HG02610 (cell line): ENCODE results near the gene AKT3.

ENCODE experiments used
- ATAC-seq: cut with Tn5 transposase; IDR thresholded peaks from one replicate; pipeline ENCODE4 v1.9.1; 2021; ENCODE audit warnings: mild to moderate bottlenecking, moderate library complexity; ENCODE audit not compliant: unreplicated experiment

Gene AKT3

GRCh38 chr1:243733670-243734307 is 116.3 kb downstream of the AKT3 start:
- no peak for ATAC-seq

GRCh38 chr1:243732637-243733036 is 117.4 kb downstream of the AKT3 start:
- ATAC-seq, result no peak

DNA sequence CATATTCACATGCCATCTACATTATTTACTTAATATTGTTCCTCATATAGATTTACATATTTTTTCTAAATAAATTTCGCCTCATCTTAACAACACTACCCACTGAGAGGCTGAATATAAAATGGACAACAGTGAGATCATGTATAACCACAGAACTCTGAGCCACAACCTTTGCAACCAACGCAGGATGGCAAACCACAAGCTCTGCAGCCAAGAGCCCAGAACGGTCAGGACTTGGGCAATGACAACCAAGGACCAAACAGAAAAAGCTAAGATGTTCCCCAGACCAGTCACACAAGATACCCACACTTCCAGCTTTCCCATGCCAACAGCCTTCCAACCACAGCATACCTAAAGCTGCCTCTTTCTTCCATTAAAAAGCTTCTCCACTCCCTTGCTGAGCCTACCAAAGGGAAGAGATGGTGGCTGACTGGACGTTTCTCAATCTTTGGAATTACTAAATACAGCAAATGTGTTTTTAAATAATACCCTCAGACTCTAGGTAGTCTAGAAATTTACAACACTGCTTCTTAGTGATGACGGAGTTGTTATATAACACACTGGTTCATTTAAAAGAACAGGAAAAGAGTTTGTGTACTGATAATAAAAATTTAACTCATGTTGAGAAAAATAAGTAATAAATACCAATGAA is 117.9 kb downstream of the AKT3 start:
- ATAC-seq, result no peak

GRCh38 chr1:243731301-243731891 is 118.6 kb downstream of the AKT3 start:
- no peak for ATAC-seq

DNA sequence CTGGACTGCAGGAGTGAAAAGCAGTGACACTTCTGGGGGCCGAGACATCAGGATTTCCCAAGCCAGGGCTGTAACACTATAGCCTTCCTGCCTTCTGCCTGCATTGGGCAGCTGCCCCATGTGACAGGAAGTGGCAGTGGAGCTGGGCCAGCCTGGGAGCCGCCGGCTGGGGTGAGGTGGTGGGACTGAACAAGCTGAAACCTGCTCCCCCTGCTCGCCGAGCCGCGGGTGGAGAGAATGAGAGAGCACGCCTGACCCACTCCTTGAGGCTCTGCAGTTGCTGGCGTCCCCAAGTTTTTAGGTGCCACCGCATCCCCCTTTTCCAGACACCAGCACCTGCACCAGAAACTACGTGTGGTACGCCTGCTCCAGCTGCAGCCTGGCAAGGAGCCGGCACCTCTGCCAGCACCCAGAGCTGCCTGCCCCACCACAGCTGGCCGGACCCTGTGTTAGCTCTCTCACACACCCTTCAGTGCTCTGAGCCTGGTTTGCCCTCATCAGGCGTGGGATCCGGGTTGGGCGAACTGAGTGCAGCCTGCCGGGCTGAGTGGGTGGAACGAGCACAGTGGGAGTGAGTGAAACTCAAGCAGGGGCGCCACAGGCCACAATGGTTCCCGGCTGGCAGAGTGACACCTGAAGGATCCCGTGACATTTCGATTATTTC is 119.4 kb downstream of the AKT3 start:
- ATAC-seq, result no peak

DNA sequence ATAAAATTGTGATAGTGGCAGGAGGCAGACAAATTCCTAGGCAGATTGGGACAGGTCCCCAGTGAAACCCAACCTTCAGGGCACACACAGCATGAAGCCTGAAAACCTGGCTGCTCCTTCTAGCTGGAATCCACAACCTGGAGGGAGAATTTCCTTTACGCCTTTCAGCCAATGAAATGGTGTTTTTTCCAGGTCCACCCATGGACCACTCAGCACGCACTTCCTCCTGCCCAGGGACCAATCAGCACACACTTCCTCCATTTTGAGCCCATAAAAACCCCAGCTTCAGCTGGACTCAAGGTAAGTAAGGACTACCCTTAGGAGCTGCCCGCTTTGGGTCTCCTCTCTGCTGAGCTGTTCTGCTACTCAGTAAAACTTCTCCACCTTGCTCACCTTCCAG is 120.1 kb downstream of the AKT3 start:
- ATAC-seq, result no peak

DNA sequence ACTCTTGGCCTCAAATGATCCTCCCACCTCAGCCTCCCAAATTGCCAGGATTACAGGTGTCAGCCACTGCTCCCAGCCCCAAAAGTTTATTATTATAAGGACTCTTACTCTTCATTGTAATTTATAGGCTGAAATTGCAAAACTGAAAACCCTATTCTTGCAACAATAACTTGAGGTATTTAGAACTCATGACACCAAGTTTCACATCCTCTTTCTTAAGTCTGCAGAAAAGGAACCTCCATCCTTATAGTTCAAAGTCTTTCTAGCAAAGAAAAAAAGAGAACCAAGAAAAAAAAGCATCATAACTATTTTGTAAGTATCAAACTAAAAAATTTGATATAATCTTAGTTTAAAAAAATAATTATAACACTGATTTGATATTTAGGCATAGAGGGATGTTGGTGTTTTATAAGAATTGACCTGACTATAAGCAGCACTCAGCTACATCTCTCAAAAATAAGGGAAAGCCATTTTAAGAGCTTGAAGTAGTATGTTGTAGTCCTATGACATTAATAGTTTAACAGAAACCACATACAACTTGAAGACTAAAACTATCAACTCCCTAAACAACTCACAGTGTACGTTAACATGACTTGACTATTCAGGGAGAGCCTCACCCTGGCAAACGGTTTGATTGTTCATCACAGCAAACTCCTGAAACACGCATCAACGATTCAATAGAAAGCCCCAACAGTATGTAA is 122.4 kb downstream of the AKT3 start:
- peak; percentile 87 for ATAC-seq

DNA sequence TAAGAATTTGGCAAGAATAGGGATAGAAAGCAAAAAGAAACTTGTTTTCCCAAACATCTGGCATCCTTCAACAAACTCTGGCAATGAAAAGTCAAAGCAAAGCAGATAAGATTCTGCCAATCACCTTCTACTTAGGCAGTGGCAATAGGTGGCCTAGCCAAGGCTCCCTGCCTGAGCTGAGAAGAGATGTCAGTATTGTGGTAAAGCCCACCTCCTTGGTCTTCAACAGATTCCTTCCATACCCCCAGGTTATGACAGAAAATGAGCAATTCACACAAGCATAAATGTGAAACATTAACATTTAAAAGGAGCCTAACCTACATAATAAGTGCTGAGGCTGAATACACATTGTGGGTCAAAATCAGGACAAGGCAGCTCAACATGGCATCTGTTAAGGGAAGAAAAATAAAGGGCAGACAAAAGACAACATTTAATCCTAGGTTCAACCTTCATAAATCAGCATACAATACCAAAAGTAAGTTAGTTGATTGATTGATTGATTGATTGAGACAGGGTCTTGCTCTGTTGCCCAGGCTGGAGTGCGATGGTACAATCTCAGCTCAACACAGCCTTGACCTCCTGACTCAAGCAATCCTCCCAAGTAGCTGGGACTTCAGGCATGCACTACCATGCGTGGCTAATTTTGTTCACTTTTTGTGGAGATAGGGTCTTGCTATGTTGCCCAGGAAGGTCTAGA is 123.1 kb downstream of the AKT3 start:
- ATAC-seq, result no peak

DNA sequence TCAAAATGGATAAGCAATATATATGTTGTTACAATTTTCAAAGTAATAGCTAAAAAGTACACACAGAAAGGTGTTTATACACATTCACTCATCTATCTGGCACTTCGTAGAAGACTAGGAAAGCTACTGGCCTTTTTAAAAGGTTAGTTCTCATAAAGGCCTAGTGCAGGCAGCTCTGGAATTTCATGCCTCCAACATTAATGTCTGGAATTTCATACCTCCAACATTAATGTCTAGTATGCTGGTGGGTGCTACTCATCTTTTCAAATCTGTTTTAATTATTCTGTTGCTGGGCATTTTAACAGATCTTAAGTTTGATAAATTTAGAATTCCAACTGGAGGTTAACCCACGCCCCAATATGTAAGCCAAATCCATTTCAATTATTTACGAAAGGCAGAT is 124.2 kb downstream of the AKT3 start:
- ATAC-seq, result no peak

- ATAC-seq, result no peak
These were observed 125.0 kb downstream of the AKT3 start for GRCh38 chr1:243725075-243725474.

GRCh38 chr1:243723458-243724043 is 126.5 kb downstream of the AKT3 start:
- no peak for ATAC-seq

DNA sequence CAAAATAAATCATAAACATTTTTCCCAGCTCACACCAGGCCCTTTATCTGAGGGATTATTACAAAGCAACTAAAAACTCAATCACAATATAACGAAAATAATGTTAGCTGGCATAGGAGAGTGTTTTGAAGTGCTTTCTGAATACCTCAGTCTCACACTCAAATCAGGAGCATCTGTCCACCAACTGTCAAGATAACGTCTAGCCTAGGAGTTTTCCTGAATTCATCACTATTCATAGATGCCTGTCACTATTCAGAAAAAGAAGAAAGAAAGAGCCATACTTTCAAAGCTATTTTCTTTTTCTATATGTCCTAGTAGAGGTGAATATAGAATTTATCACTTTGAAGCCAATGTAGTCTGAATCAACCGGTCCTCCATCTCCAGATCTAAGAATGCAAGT is 127.0 kb downstream of the AKT3 start:
- ATAC-seq, result no peak

- ATAC-seq, result no peak
These were observed 130.6 kb downstream of the AKT3 start for GRCh38 chr1:243719476-243719875.

DNA sequence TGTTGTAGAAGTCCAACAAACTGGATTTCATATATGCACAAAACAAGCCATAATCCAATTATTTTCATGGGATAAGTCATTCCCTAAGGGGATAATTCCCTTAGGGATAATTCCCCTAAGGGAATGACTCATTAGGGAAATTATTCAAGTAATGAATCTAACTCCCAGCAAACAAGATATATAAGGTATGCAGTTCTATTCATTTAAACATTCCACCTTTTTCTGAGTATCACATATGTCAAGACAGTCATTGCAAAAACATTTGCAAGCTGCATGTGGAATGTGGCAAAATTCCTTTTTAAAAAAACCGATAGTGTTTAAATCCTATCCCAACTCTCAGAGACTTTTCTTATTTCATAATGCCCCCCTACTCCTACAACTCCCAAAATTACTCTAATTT is 131.2 kb downstream of the AKT3 start:
- no peak for ATAC-seq

DNA sequence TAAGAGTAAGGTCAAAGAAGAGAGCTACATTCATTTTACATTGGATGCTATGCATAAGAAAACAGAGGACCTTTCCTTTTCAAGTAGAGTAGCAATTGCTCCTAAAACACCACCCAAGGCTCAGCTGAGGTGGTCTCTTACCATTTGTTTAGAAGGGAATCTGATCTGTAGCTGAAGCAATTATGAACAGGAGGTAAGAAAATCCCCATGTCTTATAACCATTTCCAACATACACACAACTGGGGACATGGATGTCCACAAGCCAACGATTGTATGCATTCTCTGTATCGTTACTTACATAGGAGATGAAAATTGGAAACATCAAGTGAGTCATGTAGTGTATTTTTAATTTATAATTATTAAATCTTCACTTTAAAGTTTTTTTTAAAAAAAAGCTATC is 132.0 kb downstream of the AKT3 start:
- ATAC-seq, result no peak

GRCh38 chr1:243716906-243717305 is 133.1 kb downstream of the AKT3 start:
- no peak for ATAC-seq

DNA sequence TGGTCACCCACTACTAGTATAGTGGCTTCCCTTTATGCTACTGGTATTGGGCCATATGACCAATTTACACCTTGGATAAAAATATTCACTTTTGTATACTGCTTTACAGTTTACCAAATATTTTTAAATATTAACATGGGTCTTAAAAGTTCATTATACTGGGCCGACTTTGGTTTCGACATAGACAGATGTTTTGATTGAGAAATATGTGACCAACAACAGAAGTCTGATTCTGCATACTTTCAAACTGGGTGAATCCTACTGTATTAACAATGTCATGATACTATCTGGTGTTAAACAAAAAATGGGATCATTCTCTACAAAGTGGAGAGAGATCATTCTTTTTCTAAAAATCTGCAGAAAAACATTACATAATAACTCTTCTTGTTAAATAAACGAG is 134.8 kb downstream of the AKT3 start:
- ATAC-seq, result no peak

GRCh38 chr1:243713470-243714186 is 136.4 kb downstream of the AKT3 start:
- ATAC-seq, result no peak

DNA sequence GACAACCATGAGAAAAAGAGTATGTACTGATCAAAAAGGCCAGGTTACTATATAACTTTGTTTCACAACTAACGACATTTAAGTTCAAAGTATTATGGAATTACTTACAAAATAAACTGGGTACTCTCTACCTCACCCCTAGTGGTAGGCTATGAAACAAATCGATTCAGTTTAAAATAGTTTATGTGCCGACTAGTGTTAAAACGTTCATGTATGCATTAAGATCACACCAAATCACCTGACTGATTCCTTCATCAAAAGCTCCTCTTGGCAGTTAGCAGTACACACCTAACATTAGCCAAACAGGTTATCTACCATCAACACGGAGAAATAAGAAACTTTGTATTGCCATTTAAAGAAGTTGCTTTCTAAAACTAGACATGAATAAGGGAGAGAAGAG is 137.1 kb downstream of the AKT3 start:
- ATAC-seq, result no peak

DNA sequence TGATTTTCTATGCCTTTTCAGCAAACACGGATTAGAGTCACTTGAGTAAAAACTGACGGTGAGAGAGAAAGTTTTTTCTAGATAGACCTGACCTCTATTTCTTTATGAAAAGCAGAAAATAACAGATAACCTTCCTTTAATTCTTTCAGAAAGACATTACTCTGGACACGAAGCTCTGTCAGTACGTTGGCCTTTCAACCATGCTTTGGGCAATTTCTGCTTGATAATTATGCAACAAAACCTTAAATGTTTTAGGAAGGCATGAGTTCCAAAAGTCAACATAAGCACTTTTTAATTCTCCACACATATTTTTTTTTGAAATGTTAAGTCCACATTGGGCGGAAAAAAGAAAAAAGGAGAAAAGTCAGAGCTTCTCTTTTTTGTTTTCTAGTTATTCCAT is 137.8 kb downstream of the AKT3 start:
- ATAC-seq, result no peak
